T-helper 2 cell treated with Interferon-gamma antibody and Interleukin-4, amounts not matched to agents 100 ng/mL and 5 ng/mL, for 36 hours (primary cell): ENCODE measurements around the gene LRRC32. TPM values are rescaled to one million over a fixed set of nuclear protein-coding genes. Genes with fewer than 3 reads are reported as not detected.
"Not testable (repeated sequence)": the region's sequence is repeated elsewhere in the genome, so short reads cannot be mapped to it uniquely, and the experiment has no call there.

Source experiments
- intact Hi-C: fragments of 100-400 bp; cut with micrococcal nuclease; formaldehyde crosslinking; loops from one replicate; pipeline ENCODE4 v1.15.1; 2023
- total RNA-seq: library from RNA; stranded (reverse); gene quantifications from 2 replicates; pipeline ENCODE4 v1.2.3, GENCODE V29; 2022

LRRC32 gene
- total RNA-seq, 1 donor from 2014 or later: 11.4 TPM

DNA sequence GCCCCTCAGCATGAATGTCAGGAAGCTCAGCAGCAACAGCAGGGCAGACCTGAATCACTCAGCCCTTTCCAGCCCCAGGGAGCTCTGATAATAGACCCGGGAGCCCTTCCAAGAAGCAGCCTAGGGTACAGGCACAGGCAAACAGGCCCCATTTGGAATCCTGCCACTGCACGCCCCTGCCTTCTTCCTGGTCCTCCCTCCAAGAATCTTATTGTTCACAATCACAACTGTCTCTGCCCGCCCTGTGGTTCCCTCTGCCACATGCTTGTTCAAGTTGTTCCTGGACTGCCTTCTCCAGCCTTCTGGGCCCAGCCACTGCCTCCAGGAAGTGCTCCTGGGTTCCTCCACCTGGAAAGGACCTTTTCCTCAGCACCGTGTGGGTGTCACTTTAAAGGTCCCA lies 54.6 kb downstream of the LRRC32 start:
- intact Hi-C loops: no loop called here

DNA sequence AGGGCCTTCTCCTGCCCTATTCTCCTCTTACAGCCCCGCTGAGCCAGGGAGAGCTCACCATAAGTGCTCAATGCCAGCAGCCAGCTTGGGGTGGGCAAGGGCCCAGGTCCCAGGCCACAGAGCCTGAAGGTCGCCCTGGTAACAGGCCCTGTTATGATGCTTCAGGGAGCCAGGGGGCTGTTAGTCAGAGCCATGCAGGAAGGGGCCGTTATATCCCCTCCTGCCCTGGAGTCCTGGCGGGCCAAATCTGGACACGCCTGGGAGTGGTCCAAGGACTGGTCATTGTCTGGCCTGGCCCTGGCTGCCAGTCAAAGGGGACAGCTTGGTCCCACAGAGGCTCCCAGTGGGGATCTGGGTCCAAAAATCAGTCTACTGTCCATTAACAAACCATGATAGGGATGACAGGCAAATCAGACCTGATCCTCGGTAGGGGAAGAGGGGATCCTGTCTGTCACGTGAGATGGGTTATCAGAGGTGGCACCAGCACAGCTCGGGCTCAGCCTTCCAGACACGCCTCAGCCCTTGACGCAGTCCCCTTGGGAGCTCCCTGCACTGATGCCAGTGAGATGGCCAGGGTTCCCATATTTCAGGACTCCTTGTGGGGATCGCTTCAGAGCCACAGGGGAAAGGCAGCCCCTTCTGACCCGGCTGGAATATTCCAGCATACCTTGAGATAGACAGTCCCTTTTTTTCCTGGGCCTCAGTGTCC lies 55.9 kb downstream of the LRRC32 start:
- intact Hi-C loops: no loop called here

DNA sequence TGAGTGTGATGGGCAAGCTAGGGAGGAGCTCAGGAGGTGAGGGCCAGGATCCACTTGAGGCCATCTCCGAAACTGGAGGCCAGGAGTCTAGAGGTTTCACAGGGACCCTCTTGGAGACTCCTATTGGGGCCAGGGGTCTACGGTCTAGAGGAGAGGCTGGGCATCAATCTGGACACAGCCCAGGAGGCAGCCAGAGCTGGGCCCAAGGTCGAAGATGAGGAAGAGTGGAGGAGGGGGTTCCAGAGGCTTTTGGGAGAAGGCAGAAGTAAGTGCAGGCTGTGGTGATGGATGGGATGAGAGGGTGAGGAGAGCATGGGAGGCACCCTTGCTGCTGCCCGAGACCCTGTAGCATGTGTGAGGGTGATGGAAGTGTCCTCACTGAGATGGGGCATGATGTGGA lies 56.6 kb downstream of the LRRC32 start:
- intact Hi-C loops: no loop called here

DNA sequence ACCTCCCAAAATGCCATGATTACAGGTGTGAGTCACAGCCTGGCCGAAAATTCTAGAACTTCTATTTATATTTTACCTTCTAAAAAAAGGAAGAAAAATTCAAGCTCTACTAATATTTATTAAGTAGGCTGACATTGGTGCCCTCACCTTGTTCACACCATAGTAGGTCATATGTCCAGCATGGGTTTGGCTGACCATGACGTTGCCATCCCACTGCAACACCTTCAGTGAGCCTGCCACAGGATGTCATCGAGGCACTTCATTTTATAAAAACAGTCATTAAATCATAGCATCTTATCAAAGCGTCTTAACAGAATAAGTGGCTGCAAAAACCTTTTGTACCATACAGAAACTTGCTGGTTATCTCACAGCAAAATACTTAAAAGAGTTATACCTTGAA lies 58.3 kb downstream of the LRRC32 start:
- intact Hi-C loops: no loop called here

DNA sequence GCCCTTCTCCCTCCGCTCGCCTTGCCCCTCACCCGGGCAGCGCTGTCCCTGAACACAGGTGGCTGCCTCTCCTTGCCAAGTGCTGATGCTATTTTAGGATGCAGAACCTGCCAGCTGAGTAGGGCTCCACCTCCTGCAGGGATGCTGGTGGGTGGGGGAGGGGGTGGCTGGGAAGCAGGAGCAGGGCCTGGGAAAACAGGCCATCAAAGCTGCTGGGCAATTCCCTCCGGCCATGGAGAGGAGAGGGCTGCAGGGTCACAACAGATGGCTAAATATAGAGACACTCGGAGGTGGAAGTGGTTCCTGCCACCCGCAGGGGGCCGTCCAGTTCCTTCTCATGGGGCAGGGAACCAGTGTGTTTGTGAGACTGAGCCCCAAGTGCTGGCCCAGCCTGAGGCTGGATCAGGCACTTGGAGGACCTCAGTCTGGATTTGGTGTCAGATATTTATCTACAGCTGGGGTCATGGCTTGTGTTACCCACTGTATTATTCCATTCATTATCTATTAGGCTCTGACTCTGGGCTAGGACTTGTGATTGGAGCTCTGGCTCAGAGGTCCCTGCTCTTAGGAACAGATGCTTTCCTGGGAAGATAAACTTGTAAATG lies 59.6 kb downstream of the LRRC32 start:
- intact Hi-C loops: no loop called here

DNA sequence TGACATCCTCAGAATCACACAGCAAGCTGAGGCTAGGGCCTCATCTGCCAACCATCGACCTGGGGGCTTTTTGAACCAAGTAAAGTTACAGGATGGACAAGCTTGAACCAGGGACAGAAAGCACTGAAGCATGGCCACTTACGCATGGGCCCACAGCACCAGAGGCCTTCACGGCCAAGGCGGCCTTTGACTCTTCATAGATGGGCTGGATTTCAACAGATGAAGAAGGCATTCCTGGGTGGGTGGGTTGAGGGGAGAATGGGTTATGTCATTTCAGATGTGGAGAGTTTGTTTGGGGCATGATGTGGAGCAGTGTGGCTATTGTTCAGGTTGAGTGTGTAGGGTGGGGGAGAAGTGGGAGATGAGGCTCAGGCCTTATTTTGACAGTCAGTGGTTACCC lies 60.2 kb downstream of the LRRC32 start:
- intact Hi-C loops: no loop called here

DNA sequence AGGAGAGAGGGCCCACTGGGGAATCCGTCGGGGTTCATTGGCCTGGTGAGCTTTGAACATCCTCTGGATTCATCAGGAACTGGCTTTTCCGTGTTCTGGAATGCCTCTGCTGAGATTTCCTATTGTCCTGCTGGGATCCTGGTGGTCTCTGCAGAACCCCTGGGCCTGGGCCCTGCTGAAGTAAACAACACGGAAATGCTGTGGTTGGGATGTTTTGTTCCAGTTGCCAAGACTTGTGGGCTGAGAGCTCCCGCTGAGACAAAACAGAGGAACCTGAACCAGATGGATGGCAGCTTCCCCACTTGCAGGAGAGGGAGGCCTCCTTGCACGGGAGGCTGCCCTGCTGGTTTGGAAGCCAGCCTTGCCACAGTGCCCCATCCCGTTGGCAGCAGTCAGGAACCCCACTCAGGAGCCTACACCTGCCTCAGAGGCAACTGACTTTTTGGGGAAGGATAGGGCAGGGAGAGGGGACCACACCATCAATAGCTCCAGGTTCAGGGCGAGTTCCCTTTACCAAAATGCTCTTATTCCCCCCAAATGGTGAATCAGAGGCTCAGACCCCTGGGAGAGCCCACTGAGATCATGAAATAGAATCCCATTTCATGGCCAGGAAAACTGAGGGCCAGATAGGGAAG lies 60.7 kb downstream of the LRRC32 start:
- intact Hi-C loops: no loop called here

DNA sequence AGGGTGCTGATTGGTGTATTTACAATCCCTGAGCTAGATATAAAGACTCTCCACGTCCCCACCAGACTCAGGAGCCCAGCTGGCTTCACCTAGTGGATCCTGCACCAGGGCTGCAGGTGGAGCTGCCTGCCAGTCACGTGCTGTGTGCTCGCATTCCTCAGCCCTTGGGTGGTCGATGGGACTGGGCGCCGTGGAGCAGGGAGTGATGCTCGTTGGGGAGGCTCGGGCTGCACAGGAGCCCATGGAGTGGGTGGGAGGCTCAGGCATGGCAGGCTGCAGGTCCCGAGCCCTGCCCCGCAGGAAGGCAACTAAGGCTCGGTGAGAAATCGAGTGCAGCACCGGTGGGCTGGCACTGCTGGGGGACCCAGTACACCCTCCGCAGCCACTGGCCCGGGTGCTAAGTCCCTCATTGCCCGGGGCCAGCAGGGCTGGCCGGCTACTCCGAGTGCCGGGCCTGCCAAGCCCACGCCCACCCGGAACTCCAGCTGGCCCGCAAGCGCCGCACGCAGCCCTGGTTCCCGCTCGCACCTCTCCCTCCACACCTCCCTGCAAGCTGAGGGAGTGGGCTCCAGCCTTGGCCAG lies 61.6 kb downstream of the LRRC32 start:
- intact Hi-C loops: not testable (repeated sequence)

DNA sequence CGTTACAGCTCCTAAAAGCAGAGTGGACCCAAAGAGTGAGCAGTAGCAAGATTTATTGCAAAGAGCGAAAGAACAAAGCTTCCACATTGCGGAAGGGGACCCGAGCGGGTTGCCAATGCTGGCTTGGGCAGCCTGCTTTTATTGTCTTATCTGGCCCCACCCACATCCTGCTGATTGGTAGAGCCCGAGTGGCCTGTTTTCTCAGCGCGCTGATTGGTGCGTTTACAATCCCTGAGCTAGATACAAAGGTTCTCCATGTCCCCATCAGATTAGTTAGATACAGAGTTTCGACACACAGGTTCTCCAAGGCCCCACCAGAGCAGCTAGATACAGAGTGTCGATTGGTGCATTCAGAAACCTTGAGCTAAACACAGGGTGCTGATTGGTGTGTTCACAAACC lies 62.3 kb downstream of the LRRC32 start:
- intact Hi-C loops: not testable (repeated sequence)

Other genes starting within 250 kb of the LRRC32 start
- gene EMSY, start 225.7 kb downstream of the LRRC32 start, total RNA-seq: 34.1 and 35.4 TPM in 2 replicates
- gene TSKU, start 112.6 kb upstream of the LRRC32 start, total RNA-seq: 1.8 and 2.3 TPM in 2 replicates
- 17.5 and 18.1 TPM in 2 replicates for gene ACER3, start 190.2 kb upstream of the LRRC32 start, total RNA-seq